HepG2 (cell line): ENCODE data around the gene CYP2A6. TPM values are rescaled to one million over a fixed set of nuclear protein-coding genes. Genes with fewer than 3 reads are reported as not detected.

Source experiments
- ATRX ChIP-seq: sonication (generic); formaldehyde crosslinking; IDR thresholded peaks from 2 replicates; pipeline ENCODE4 v1.4.0; 2020; ENCODE audit warnings: missing genetic modification reagents, borderline replicate concordance
- BHLHE40 ChIP-seq: IDR thresholded peaks from 2 replicates; pipeline ENCODE4 v1.6.1; 2011; ENCODE audit warnings: low read length, improper control_type of control experiment
- BRD4 ChIP-seq: sonication (generic); formaldehyde crosslinking; IDR thresholded peaks from 2 replicates; pipeline ENCODE4 v1.4.0; 2020; ENCODE audit warnings: missing genetic modification reagents
- CREM ChIP-seq, 2 experiments: sonication (generic) in 1 of 2; formaldehyde crosslinking in 1 of 2; IDR thresholded peaks; 2 replicates each; pipeline versions ENCODE4 v1.4.0 to v1.6.1; 2016 to 2020; ENCODE audit warnings: antibody characterized with exemption in 1 of 2, mild to moderate bottlenecking in 1 of 2, missing genetic modification reagents in 1 of 2
- E2F2 ChIP-seq: sonication (generic); formaldehyde crosslinking; IDR thresholded peaks from 2 replicates; pipeline ENCODE4 v1.4.0; 2020; ENCODE audit warnings: missing genetic modification reagents, borderline replicate concordance
- ERF ChIP-seq: IDR thresholded peaks from 2 replicates; pipeline ENCODE4 v1.6.1; 2018; ENCODE audit warnings: missing biosample characterization, missing genetic modification reagents
- ETS1 ChIP-seq: sonication (generic); formaldehyde crosslinking; IDR thresholded peaks from 2 replicates; pipeline ENCODE4 v1.4.0; 2020; ENCODE audit warnings: missing genetic modification reagents
- GABPB1 ChIP-seq: IDR thresholded peaks from 2 replicates; pipeline ENCODE4 v1.6.1; 2016; ENCODE audit warnings: mild to moderate bottlenecking, missing genetic modification reagents, moderate library complexity, missing compliant biosample characterization
- HHEX ChIP-seq: IDR thresholded peaks from 2 replicates; pipeline ENCODE4 v1.6.1; 2016; ENCODE audit warnings: control low read depth
- ZNF558 ChIP-seq: sonication (generic); formaldehyde crosslinking; IDR thresholded peaks from 2 replicates; pipeline ENCODE4 v1.9.0; 2022; ENCODE audit warnings: mild to moderate bottlenecking, missing genetic modification reagents, borderline replicate concordance
- ZNF570 ChIP-seq: sonication (generic); formaldehyde crosslinking; IDR thresholded peaks from 2 replicates; pipeline ENCODE4 v1.4.0; 2020; ENCODE audit warnings: mild to moderate bottlenecking, missing genetic modification reagents, borderline replicate concordance
- ZNF766 ChIP-seq: sonication (generic); formaldehyde crosslinking; IDR thresholded peaks from 2 replicates; pipeline ENCODE4 v1.5.0; 2020; ENCODE audit warnings: missing genetic modification reagents, borderline replicate concordance
- polyA plus RNA-seq, 8 experiments: library from polyadenylated mRNA; depleted of rRNA in 3 of 8; stranded (reverse) in 7 of 8; unstranded in 1 of 8; fragments of >200 nt; fragmentation: Illumina TruSeq in 4 of 8; extraction: Trizol in 4 of 8; gene quantifications; 2 replicates each; pipeline versions ENCODE4 v1.2.1 to v1.2.3, GENCODE V29; 2011 to 2016; ENCODE audit warnings: low read depth in 4 of 8, missing spikeins in 1 of 8, mixed read lengths in 1 of 8; ENCODE audit not compliant: insufficient read depth in 1 of 8
- total RNA-seq, 5 experiments: library from RNA; depleted of rRNA; stranded (reverse); fragments of >200 nt; fragmentation: Illumina TruSeq; extraction: Trizol; gene quantifications; 2 replicates each; pipeline ENCODE4 v1.2.3, GENCODE V29; 2016; ENCODE audit warnings: low read depth in 1 of 5
- TF ChIP-seq, protein P1 (sequence below): sonication (generic); formaldehyde crosslinking; IDR thresholded peaks from 2 replicates; pipeline ENCODE4 v1.5.1; 2020; ENCODE audit warnings: mild to moderate bottlenecking, missing genetic modification reagents
- TF ChIP-seq, protein P2 (sequence below): sonication (generic); formaldehyde crosslinking; IDR thresholded peaks from one replicate; pipeline ENCODE4 v1.5.1; 2020; ENCODE audit warnings: mild to moderate bottlenecking, missing genetic modification reagents; ENCODE audit errors: not compliant biosample characterization

The CYP2A6 gene
- total and polyA plus RNA-seq, 2 of the 13 experiments (the other 11 are each of a cell fraction or from before 2014, with no cell fraction given): not detected

DNA sequence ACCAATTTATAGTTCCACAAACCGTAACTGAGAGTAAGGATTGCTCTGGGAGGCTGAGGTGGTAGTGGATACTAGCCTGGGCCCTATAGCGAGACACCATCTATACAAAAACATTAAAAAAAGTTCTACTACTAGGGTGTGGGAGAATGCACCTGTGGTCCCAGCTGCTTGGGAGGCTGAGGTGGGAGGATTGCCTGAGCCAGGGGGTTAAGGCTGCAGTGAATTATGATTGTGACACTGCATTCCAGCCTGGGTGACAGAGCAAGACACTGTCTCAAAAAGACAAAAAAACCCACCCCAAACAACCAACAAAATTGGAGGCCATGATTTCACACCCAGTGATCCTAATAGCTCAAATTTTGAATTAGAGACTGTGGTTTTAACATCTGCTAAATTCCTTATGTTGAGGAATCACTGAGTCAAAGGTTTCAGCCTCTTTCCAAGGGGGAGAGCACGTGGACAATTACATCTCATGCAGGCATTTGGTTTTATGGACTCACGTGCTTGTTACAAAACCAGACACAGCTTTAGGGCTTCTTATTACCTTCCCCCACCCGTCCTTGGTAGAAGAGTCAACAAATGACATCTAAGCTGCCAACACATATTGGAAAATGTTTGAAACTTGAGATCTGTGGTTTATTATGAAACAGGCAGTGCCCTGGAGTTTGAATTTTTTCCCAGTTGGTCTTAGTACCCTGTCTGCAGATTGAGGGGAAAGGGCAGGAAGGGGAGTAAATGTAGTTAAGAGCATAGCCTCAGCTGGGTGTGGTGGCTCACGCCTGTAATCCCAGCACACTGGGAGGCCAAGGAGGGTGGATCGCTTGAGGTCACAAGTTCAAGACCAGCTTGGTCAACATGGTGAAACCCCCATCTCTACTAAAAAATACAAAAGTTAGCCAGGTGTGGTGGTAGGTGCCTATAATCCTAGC is 18.5 kb downstream of the CYP2A6 start (continued):
- TF ChIP-seq, protein P1, sequence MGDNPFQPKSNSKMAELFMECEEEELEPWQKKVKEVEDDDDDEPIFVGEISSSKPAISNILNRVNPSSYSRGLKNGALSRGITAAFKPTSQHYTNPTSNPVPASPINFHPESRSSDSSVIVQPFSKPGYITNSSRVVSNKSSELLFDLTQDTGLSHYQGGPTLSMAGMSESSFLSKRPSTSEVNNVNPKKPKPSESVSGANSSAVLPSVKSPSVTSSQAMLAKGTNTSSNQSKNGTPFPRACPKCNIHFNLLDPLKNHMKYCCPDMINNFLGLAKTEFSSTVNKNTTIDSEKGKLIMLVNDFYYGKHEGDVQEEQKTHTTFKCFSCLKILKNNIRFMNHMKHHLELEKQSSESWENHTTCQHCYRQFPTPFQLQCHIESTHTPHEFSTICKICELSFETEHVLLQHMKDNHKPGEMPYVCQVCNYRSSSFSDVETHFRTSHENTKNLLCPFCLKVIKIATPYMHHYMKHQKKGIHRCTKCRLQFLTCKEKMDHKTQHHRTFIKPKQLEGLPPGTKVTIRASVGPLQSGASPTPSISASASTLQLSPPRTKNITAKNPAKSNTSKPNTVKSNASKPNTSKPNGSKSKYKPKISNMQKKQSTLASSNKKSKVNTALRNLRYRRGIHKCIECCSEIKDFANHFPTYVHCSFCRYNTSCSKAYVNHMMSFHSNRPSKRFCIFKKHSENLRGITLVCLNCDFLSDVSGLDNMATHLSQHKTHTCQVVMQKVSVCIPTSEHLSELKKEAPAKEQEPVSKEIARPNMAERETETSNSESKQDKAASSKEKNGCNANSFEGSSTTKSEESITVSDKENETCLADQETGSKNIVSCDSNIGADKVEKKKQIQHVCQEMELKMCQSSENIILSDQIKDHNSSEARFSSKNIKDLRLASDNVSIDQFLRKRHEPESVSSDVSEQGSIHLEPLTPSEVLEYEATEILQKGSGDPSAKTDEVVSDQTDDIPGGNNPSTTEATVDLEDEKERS (CRISPR knock-in tag): no peak; the same call in 1 of the 2 replicates
- peak; percentile 25; the same call in 1 of the 2 replicates for TF ChIP-seq GABPB1 (CRISPR knock-in tag)
- no peak for TF ChIP-seq E2F2
- peak; percentile 98 for TF ChIP-seq BHLHE40
- no peak for TF ChIP-seq BRD4 (CRISPR knock-in tag)
- TF ChIP-seq ZNF558 (CRISPR knock-in tag): no peak
- TF ChIP-seq ERF (CRISPR knock-in tag): peak; percentile 80
- TF ChIP-seq CREM (IDR thresholded peaks at IDR 0.05): peak; percentile 64; the same call in 1 of the 2 replicates
- TF ChIP-seq CREM (CRISPR knock-in tag; IDR thresholded peaks at IDR 0.05): no peak
- no peak for TF ChIP-seq ZNF570 (CRISPR knock-in tag)
- no peak for TF ChIP-seq ETS1 (CRISPR knock-in tag)
- TF ChIP-seq HHEX (CRISPR knock-in tag): peak; percentile 75; the same call in 1 of the 2 replicates
- peak; percentile 89; the same call in 1 of the 2 replicates for TF ChIP-seq ZNF766 (CRISPR knock-in tag)
- TF ChIP-seq, protein P2, sequence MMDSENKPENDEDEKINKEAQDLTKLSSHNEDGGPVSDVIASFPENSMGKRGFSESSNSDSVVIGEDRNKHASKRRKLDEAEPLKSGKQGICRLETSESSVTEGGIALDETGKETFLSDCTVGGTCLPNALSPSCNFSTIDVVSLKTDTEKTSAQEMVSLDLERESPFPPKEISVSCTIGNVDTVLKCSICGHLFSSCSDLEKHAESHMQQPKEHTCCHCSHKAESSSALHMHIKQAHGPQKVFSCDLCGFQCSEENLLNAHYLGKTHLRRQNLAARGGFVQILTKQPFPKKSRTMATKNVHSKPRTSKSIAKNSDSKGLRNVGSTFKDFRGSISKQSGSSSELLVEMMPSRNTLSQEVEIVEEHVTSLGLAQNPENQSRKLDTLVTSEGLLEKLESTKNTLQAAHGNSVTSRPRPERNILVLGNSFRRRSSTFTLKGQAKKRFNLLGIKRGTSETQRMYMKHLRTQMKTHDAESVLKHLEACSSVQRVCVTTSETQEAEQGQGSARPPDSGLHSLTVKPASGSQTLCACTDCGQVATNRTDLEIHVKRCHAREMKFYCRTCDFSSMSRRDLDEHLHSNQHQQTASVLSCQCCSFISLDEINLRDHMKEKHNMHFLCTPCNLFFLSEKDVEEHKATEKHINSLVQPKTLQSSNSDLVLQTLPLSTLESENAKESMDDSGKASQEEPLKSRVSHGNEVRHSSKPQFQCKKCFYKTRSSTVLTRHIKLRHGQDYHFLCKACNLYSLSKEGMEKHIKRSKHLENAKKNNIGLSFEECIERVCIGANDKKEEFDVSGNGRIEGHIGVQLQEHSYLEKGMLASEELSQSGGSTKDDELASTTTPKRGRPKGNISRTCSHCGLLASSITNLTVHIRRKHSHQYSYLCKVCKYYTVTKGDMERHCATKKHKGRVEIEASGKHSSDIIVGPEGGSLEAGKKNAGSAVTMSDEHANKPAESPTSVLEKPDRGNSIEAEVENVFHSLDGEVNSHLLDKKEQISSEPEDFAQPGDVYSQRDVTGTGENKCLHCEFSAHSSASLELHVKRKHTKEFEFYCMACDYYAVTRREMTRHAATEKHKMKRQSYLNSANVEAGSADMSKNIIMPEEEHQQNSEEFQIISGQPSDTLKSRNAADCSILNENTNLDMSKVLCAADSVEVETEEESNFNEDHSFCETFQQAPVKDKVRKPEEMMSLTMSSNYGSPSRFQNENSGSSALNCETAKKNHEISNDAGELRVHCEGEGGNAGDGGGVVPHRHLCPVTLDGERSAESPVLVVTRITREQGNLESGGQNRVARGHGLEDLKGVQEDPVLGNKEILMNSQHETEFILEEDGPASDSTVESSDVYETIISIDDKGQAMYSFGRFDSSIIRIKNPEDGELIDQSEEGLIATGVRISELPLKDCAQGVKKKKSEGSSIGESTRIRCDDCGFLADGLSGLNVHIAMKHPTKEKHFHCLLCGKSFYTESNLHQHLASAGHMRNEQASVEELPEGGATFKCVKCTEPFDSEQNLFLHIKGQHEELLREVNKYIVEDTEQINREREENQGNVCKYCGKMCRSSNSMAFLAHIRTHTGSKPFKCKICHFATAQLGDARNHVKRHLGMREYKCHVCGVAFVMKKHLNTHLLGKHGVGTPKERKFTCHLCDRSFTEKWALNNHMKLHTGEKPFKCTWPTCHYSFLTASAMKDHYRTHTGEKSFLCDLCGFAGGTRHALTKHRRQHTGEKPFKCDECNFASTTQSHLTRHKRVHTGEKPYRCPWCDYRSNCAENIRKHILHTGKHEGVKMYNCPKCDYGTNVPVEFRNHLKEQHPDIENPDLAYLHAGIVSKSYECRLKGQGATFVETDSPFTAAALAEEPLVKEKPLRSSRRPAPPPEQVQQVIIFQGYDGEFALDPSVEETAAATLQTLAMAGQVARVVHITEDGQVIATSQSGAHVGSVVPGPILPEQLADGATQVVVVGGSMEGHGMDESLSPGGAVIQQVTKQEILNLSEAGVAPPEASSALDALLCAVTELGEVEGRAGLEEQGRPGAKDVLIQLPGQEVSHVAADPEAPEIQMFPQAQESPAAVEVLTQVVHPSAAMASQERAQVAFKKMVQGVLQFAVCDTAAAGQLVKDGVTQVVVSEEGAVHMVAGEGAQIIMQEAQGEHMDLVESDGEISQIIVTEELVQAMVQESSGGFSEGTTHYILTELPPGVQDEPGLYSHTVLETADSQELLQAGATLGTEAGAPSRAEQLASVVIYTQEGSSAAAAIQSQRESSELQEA (CRISPR knock-in tag): no peak
- no peak for TF ChIP-seq ATRX (CRISPR knock-in tag)
